Upper lobe of left lung (tissue), 6 donors: ENCODE data around the gene GRAP. TPM values are rescaled to one million over a fixed set of nuclear protein-coding genes. Genes with fewer than 3 reads are reported as not detected.
A peak's percentile ranks its signal among the peaks of the same experiment; 100 is the strongest.

ENCODE experiments used
- ATAC-seq, 2 donors: fragments of 200-7000 bp; cut with Tn5 transposase; one replicate each; pipeline ENCODE4 v1.9.1; 2022; ENCODE audit warnings: mild to moderate bottlenecking in 2 of 2, moderate library complexity in 2 of 2; ENCODE audit not compliant: low FRiP score in 2 of 2
- DNase-seq, 2 donors: peaks; one replicate each; pipeline ENCODE4 v3.0.0-alpha.2; 2019 to 2020
- H3K27ac ChIP-seq, 4 donors: fragments of 200-600 bp; sonication (generic); one replicate each; pipeline ENCODE4 v1.5.1; 2016 to 2019
- H3K27me3 ChIP-seq, 4 donors: fragments of 200-600 bp; sonication (generic); one replicate each; pipeline ENCODE4 v1.5.1; 2017 to 2019
- H3K36me3 ChIP-seq, 4 donors: fragments of 200-600 bp; sonication (generic); one replicate each; pipeline ENCODE4 v1.5.1; 2016 to 2019
- H3K4me1 ChIP-seq, 4 donors: fragments of 200-600 bp; sonication (generic); one replicate each; pipeline ENCODE4 v1.5.1; 2018 to 2019
- H3K4me3 ChIP-seq, 4 donors: fragments of 200-600 bp; sonication (generic); one replicate each; pipeline ENCODE4 v1.5.1; 2017 to 2019; ENCODE audit warnings: mild to moderate bottlenecking in 2 of 4, moderate library complexity in 1 of 4
- H3K9me3 ChIP-seq, 4 donors: fragments of 200-600 bp; sonication (generic); one replicate each; pipeline ENCODE4 v1.5.1; 2018 to 2019
- EP300 ChIP-seq, 4 donors: sonication (generic); formaldehyde crosslinking; IDR thresholded peaks; one replicate each; pipeline ENCODE4 v1.5.1; 2017; ENCODE audit warnings: antibody characterized with exemption in 4 of 4, control low read depth in 2 of 4
- POLR2A ChIP-seq, 4 donors: fragments of 450-650 bp; IDR thresholded peaks; one replicate each; pipeline ENCODE4 v1.5.1; 2016 to 2017; ENCODE audit warnings: antibody characterized with exemption in 4 of 4, mild to moderate bottlenecking in 2 of 4
- POLR2AphosphoS5 ChIP-seq, 2 donors: sonication (generic); formaldehyde crosslinking; IDR thresholded peaks; one replicate each; pipeline ENCODE4 v1.5.1; 2017; ENCODE audit warnings: antibody characterized with exemption in 2 of 2
- WGBS, 2 donors: methylation state at CpG; one replicate each; pipeline ENCODE4 v1.1.5; 2017 to 2018; 5-methylcytosine and 5-hydroxymethylcytosine counted together
- total RNA-seq, 6 donors: library from RNA; depleted of rRNA in 4 of 6; stranded (reverse); fragments of >200 nt in 4 of 6; gene quantifications; one replicate each; pipeline versions ENCODE4 v1.1.0 to v1.2.1, GENCODE V29; 2016 to 2021
- TF ChIP-seq, protein P1 (sequence below), 6 experiments: fragments of 450-650 bp in 4 of 6; fragments of 200-600 bp in 2 of 6; sonication (generic) in 2 of 6; IDR thresholded peaks; one replicate each; pipeline ENCODE4 v1.5.1; 2016 to 2019; ENCODE audit warnings: antibody characterized with exemption in 6 of 6
- donor health status: DM: no; HTN: no; CAD: no; lungs with moderate emphysema.
- donor health status: DM: no; HTN: yes; CAD: no; lungs with severe emphysema.

The GRAP gene
- total RNA-seq, 6 donors from 2014 or later = 3.1 to 11.3 (median 4.8) TPM

DNA sequence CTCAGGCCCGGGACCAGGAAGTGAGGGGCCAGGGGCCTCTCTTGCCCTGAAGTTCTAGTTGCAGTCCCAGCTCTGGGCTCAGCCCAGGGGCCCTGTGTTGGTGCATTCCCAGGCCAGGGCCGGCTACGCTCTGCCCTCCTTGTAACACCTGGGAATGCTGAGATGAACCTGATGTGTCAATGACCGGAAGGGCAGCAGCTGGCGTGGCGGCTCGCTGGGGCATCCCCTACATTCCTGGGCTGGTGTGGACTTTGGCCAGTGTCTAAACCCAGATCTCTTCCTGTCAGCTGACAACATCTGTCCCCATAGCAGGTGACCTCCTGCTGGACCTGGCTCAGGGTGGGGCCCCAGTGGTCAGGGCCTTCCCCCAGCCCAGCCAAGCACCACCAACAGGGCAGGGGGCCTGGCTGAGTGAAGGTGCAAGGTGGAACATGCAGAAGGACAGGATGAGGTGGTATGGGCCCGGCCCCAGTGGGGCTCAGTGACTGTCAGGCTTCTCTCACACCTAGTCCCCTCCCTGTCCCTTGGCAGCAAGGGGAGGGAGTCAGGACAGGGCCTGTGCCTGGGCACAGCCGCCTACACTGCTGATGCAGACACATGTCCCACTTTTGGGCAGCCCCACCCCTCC, 58.1 kb downstream of the GRAP start:
- no peaks in the 10 kb centered on the region for H3K9me3 ChIP-seq
- no peak overlapping the region for H3K27ac ChIP-seq
- 48% methylated on average over 7 of the region's 9 CpGs; no CpG with 5 or more reads in 1 of the 2 donors for whole genome bisulfite sequencing, 2 donors
- ATAC-seq (no peak), DNase-seq (peak in 1 of 2 donors; percentile 74)
- H3K27me3 ChIP-seq = no peaks in the 10 kb centered on the region
- peaks cover 0 to 31% (median 18%) of the 10 kb centered on the region in 4 donors for H3K4me1 ChIP-seq
- no peaks in the 10 kb centered on the region for H3K36me3 ChIP-seq
- no peak overlapping the region for H3K4me3 ChIP-seq
- TF ChIP-seq POLR2AphosphoS5 (IDR thresholded peaks at IDR 0.05) (no peak), POLR2A (IDR thresholded peaks at IDR 0.05) (no peak), EP300 (IDR thresholded peaks at IDR 0.05) (no peak)
- TF ChIP-seq, protein P1, sequence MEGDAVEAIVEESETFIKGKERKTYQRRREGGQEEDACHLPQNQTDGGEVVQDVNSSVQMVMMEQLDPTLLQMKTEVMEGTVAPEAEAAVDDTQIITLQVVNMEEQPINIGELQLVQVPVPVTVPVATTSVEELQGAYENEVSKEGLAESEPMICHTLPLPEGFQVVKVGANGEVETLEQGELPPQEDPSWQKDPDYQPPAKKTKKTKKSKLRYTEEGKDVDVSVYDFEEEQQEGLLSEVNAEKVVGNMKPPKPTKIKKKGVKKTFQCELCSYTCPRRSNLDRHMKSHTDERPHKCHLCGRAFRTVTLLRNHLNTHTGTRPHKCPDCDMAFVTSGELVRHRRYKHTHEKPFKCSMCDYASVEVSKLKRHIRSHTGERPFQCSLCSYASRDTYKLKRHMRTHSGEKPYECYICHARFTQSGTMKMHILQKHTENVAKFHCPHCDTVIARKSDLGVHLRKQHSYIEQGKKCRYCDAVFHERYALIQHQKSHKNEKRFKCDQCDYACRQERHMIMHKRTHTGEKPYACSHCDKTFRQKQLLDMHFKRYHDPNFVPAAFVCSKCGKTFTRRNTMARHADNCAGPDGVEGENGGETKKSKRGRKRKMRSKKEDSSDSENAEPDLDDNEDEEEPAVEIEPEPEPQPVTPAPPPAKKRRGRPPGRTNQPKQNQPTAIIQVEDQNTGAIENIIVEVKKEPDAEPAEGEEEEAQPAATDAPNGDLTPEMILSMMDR (IDR thresholded peaks at IDR 0.05) = no peak

DNA sequence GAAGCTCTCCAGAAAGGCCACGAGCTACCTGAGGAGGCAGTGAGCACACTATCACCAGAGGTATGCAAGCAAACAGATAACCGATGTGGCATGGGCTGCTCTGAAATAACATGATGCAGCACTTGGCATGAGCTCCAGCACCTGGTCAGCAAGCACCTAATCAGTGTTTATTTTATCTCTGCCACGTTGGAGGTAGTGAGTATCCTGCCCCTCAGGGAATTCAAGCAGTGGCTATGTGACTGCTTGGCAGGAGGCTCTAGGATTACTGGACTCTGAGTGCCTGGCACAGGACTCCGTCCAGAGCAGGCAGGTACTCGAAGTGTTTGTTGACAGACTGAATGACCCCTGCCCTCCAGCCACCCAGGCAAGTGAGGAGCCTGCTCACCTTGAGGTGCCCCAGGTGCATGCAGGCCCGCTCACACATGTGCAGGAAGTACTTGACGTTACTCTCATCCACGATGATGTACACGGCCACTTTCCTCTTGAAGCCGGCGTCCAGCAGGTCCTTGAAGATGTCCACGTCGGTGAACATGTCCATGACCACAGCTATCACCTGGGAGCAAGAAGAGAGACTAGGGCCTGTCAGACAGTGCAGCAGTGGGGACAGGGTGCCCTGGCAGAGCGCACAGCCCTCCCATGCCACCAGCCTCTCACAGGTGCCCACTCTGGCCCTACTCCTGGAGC, 58.8 kb downstream of the GRAP start:
- DNase-seq (peak in 1 of 2 donors; percentile 76), ATAC-seq (peak in 1 of 2 donors; percentile 32)
- no peaks in the 10 kb centered on the region for H3K27me3 ChIP-seq
- H3K36me3 ChIP-seq = no peaks in the 10 kb centered on the region
- 73% methylated on average over 2 to 14 of the region's 14 CpGs for WGBS, 2 donors
- TF ChIP-seq POLR2A (IDR thresholded peaks at IDR 0.05) (peak in 1 of 4 donors; percentile 16), POLR2AphosphoS5 (IDR thresholded peaks at IDR 0.05) (peak in 1 of 2 donors; percentile 10)
- TF ChIP-seq, protein P1 (IDR thresholded peaks at IDR 0.05) = no peak
- no peak overlapping the region for H3K4me3 ChIP-seq
- H3K9me3 ChIP-seq = no peaks in the 10 kb centered on the region
- no peak overlapping the region for H3K27ac ChIP-seq
- H3K4me1 ChIP-seq = peaks cover 0 to 27% (median 16%) of the 10 kb centered on the region in 4 donors

DNA sequence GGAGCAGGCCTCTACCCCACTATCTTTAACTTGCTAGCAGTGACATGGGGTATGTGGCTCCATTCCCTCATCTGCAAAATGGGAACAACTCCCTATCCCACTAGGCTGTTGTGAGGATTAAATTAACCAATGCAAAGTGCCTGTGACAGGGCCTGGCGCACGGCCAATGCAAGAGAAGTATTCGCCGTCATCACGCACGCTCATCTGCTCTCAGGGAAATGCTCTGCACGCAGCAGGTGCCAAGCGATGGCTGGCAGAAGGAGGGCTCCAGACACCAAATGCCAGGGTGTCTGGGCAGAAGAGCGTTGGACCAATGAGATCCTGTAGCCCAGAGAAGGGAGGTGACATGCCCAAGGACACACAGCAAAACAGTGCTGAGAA, 59.5 kb downstream of the GRAP start:
- no peaks in the 10 kb centered on the region for H3K27me3 ChIP-seq
- H3K27ac ChIP-seq = no peak overlapping the region
- no peaks in the 10 kb centered on the region for H3K36me3 ChIP-seq
- 93 to 96% methylated on average over 9 of the region's 9 CpGs for WGBS, 2 donors
- H3K4me1 ChIP-seq = peaks cover 0 to 21% (median 10%) of the 10 kb centered on the region in 4 donors
- no peak overlapping the region for H3K4me3 ChIP-seq
- TF ChIP-seq POLR2A (IDR thresholded peaks at IDR 0.05) = no peak
- TF ChIP-seq EP300 (IDR thresholded peaks at IDR 0.05) = no peak
- TF ChIP-seq, protein P1 (IDR thresholded peaks at IDR 0.05) = no peak
- TF ChIP-seq POLR2AphosphoS5 (IDR thresholded peaks at IDR 0.05) = no peak
- DNase-seq (no peak), ATAC-seq (no peak)
- H3K9me3 ChIP-seq = no peaks in the 10 kb centered on the region

DNA sequence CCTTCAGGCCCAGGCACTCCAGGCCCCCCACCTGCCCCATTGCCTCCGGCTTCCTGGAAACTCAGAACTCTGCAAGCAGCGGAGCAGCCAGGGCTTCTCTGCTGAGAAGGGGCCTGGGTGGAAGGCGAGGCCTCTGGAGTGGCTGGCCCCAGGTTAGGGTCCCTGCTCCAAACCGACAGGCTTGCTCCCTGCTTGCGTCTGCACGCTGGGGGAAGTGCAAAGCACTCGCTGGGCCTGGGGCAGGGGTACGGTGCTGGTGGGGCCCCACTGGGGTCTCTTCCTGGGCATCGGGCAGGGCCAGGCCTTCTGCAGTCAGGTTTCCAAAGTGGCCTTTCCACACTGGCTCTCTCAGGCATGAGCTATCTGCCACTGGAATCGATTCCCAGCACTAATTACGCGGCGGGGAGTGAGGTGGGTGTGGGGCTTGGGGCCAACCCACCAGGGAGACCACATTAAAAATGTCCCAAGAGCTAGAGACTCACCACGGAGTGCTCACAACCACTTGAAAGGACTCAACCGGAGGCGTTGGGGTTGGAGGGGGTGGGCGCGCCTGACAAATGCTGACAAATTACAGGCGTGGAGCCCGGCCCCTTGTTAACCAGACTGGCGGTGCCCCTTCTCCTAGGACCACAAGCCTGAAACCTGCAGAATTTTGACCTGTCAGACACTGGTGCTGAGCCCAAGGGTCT, 60.1 kb downstream of the GRAP start:
- TF ChIP-seq EP300 (IDR thresholded peaks at IDR 0.05) (no peak), POLR2A (IDR thresholded peaks at IDR 0.05) (no peak), POLR2AphosphoS5 (IDR thresholded peaks at IDR 0.05) (no peak)
- TF ChIP-seq, protein P1 (IDR thresholded peaks at IDR 0.05) = no peak
- no peak overlapping the region for H3K4me3 ChIP-seq
- H3K27ac ChIP-seq = no peak overlapping the region
- no peaks in the 10 kb centered on the region for H3K36me3 ChIP-seq
- no peak for ATAC-seq
- 87 to 96% methylated on average over 5 to 21 of the region's 21 CpGs for WGBS, 2 donors
- peaks cover 0 to 16% (median 6%) of the 10 kb centered on the region in 4 donors for H3K4me1 ChIP-seq
- no peaks in the 10 kb centered on the region for H3K9me3 ChIP-seq
- no peak for DNase-seq
- H3K27me3 ChIP-seq = no peaks in the 10 kb centered on the region
